NCI-H460 (cell line): ENCODE measurements around the gene PRKN. TPM values are rescaled to one million over a fixed set of nuclear protein-coding genes. Genes with fewer than 3 reads are reported as not detected.

Source experiments
- DNase-seq: peaks from one replicate; pipeline ENCODE4 v3.0.0-alpha.2; 2016; ENCODE audit warnings: low read depth; ENCODE audit errors: extremely low read depth
- total RNA-seq: library from RNA; depleted of rRNA; stranded (reverse); fragments of >200 nt; shearing (Covaris generic); gene quantifications from 2 replicates; pipeline ENCODE4 v1.2.3, GENCODE V29; 2014

The PRKN gene
- total RNA-seq, 1 experiment from 2014 or later, result 20.4 TPM

GRCh38 chr6:162217058-162217457 is 510.5 kb downstream of the PRKN start:
- DNase-seq, result no peak

DNA sequence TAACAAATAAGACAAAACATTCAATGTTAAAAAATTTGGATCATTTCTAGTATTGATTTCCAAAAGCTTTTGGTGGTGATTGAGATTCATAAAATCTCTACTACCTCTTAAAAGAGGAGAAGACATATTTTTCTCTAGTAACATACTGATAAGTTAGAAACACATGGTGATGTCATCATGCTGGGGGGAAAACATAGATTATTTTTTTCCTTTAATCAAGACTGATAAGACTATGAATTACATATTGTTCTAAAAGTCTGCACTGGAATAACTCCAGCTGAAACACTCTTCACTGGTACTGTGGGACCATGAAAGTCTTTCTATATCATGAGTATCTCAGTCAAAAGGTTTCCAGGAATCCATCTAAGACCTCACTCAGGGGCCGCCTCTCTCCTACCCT is 515.8 kb downstream of the PRKN start:
- no peak for DNase-seq

DNA sequence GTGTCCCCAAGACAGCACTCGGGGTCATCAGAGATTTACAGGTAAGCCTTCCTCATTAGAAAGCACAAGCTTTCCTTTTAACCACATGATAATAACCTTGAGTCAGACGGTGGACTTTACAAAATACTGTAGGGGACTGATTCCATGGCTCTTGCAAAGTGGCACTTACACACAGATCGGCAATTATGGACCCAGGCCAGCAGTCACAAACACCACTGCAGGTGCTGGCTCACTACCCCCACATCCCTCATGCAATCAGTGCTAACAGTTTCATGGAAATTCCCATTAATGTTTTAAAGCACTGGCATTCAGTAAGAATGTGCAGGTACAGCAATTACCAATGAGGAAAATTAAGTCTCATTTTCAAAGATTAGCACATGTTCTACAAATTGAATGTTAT is 516.5 kb downstream of the PRKN start:
- DNase-seq, result no peak

GRCh38 chr6:162203287-162203686 is 524.3 kb downstream of the PRKN start:
- DNase-seq, result no peak

- no peak for DNase-seq
These were observed 526.4 kb downstream of the PRKN start for GRCh38 chr6:162200945-162201690.

- DNase-seq, result no peak
These were observed 527.5 kb downstream of the PRKN start for GRCh38 chr6:162200041-162200440.

- no peak for DNase-seq
These were observed 528.6 kb downstream of the PRKN start for GRCh38 chr6:162198925-162199324.

DNA sequence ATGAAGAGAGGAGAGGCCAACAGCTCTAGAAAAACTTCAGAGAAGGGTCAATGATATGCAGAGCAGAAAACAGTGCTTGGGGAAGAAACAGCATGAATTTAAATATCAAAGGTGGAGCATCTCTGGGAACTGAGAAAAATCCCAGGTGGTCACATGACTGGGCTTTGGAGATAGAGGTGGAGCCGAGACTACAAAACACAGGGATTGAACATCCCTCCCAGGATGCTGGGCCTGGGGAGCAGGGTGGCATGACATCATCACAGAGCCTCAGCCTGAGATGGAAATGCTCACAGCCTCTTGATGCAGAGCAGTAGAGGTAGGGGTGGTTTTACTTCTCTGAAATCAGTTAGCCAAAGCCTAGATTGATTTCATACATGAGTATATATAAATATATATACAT is 529.5 kb downstream of the PRKN start:
- DNase-seq, result no peak

GRCh38 chr6:162195441-162195840 is 532.1 kb downstream of the PRKN start:
- DNase-seq, result no peak

GRCh38 chr6:162190981-162191380 is 536.6 kb downstream of the PRKN start:
- DNase-seq, result no peak

DNA sequence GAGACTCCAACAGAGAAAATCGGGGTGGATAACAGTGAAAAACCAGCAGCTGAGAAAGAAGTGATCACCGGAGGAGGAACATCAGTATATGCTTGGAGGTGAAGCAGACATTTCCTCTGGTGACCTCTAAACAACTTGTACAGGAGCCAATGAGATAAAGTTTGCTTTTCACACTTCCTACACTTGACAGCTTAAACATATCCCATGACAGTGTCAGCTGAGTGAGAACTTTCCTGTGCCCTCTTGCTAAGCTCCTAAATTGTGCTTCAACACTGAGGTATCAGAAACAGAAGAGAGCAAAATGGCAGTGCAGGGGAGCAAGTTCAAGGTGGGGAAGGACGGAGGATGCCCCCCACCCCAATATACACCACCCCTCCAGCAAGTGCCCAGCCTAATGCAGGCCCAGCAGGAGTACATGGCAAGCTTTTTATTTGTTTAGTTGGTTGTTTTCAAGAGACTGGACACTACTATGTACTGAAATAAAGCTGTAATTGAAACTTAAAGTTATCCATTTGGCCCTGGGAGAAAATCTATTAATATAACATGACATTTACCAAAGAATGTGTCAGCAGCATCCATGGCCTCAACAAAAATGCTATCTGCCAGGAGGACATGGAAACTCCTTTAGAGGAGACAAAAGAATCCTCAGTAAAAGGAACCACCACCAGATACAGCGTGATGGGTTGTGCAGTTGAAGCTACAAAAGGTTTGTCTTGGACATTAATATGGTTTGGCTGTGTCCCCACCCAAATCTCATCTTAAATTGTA is 540.2 kb downstream of the PRKN start:
- DNase-seq, result no peak

DNA sequence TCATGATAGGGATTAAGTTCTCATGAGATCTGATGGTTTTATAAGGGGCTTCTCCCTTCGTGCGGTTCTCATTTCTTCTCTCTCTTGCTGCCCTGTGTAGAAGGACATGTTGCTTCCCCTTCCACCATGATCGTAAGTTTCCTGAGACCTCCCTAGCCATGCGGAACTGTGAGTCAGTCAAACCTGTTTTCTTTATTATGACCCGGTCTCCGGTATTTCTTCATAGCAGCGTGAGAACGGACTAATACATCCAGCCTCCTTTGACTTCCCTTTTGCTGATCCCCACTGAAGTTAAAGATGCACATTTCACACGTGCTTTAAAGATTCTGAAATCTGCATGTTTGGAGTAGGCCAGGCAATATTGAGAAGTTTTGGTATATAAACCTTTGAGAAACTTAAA is 543.1 kb downstream of the PRKN start:
- no peak for DNase-seq

GRCh38 chr6:162181741-162182401 is 545.7 kb downstream of the PRKN start:
- no peak for DNase-seq

- DNase-seq, result no peak
These were observed 546.5 kb downstream of the PRKN start for GRCh38 chr6:162181111-162181510.

DNA sequence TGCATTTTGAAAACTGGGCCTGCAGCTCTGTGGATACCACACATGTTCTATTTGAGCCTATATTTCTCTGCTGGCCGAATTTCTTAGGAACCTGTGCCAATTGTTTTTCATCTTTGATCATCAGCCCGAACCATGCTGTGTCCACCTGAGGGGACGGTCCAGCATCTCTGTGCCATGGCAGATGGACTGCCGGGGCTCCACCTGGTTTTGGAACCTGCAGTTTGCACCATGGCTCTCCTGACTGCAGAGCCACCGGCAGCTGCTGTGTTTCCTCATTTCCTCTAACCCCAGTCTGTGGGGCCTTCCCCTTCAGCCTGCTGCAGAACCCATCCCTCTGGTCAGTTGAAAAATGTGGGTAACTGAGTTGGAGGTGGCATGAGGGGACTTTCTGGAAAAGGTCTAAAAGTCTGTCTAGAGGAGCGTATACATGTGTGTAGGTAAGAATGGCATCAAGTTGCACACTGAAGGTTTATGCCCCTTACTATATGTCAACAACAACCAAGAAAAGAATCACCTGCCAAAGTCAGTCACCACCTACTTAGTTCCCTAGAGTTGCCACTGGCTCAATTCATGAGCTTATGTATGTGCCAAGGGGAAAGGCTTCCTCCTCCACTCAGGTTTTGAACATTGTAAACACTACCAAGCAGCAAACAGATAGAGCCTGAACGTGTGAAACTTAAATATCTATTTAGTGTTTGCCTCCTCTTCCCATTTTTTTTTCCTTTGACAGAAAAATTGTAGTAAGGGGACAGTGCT is 548.2 kb downstream of the PRKN start:
- no peak for DNase-seq

DNA sequence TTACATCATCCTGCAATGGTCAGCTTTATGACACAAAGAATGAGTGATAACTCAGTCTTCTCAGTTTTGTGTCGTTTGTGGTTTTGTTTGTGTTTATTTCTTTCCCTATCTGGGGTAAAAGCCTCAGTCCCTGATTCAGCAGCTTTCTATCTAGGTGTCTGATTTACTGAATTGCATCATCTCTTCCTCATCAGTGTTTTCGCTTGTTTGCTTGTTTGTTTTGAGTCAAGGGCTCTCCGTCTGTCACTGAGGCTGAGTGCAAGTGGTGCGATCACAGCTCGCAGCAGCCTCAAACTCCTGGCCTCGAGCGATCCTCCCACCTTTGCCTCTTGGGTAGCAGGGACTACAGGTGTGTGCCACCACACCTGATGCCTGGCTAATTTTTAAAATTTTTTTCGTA is 548.9 kb downstream of the PRKN start:
- peak; percentile 8 for DNase-seq

- DNase-seq, result no peak
These were observed 549.3 kb downstream of the PRKN start for GRCh38 chr6:162178266-162178665.

DNA sequence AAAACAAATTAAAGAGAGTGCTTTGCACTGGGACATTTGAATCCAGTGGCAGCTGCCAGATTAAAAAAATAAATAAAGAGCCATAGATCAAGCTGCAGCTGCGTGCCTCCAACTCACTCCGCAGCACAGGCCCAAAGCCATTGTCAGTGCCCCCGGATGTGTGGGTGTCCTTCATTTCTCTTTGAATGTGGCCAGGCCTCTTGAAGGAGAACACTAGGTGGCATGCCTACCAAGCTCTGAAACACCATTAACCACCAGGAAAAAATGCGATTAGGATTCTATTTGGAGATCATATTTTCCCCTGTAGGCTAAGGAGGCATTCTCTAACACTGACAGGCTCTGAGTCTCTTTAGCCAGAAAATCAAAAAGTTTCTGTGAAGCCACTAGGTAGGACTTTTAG is 549.8 kb downstream of the PRKN start:
- DNase-seq, result peak; percentile 35

GRCh38 chr6:162173466-162173865 is 554.1 kb downstream of the PRKN start:
- peak; percentile 16 for DNase-seq

GRCh38 chr6:162165479-162165878 is 562.1 kb downstream of the PRKN start:
- DNase-seq, result no peak
